Hepatocyte (in vitro differentiated cells): ENCODE data around the gene GCNT3. TPM values are rescaled to one million over a fixed set of nuclear protein-coding genes. Genes with fewer than 3 reads are reported as not detected.

Source experiments
- DNase-seq: peaks from one replicate; pipeline ENCODE4 v3.0.0-alpha.2; 2016; ENCODE audit warnings: low spot score
- H2AFZ ChIP-seq: fragments of 200-600 bp; sonication (generic); 2 replicates; pipeline ENCODE4 v1.6.0; 2016; ENCODE audit warnings: antibody characterized with exemption, mild to moderate bottlenecking
- H3K27ac ChIP-seq: fragments of 200-600 bp; sonication (generic); 2 replicates; pipeline ENCODE4 v1.5.1; 2016; ENCODE audit warnings: mild to moderate bottlenecking
- H3K27me3 ChIP-seq: fragments of 200-600 bp; sonication (generic); 2 replicates; pipeline ENCODE4 v1.6.1; 2016
- H3K36me3 ChIP-seq: fragments of 200-600 bp; sonication (generic); replicated peaks from 2 replicates; pipeline ENCODE4 v1.5.1; 2016; ENCODE audit warnings: low read depth; ENCODE audit not compliant: insufficient read depth
- H3K4me1 ChIP-seq: fragments of 200-600 bp; sonication (generic); 2 replicates; pipeline ENCODE4 v1.5.1; 2016; ENCODE audit warnings: mild to moderate bottlenecking, moderate library complexity; ENCODE audit not compliant: insufficient read depth
- H3K4me2 ChIP-seq: fragments of 200-600 bp; sonication (generic); 2 replicates; pipeline ENCODE4 v1.6.0; 2016
- H3K4me3 ChIP-seq: fragments of 200-600 bp; sonication (generic); 2 replicates; pipeline ENCODE4 v1.5.1; 2016; ENCODE audit warnings: mild to moderate bottlenecking
- H3K79me2 ChIP-seq: fragments of 200-600 bp; sonication (generic); 2 replicates; pipeline ENCODE4 v1.6.0; 2017; ENCODE audit warnings: mild to moderate bottlenecking
- H3K9me2 ChIP-seq: fragments of 200-600 bp; sonication (generic); replicated peaks from 2 replicates; pipeline ENCODE4 v1.6.0; 2017; ENCODE audit warnings: mild to moderate bottlenecking; ENCODE audit not compliant: insufficient read depth
- H3K9me3 ChIP-seq: fragments of 200-600 bp; sonication (generic); 2 replicates; pipeline ENCODE4 v1.5.1; 2016; ENCODE audit warnings: low read depth, mild to moderate bottlenecking
- H4K20me1 ChIP-seq: fragments of 200-600 bp; sonication (generic); 2 replicates; pipeline ENCODE4 v1.6.0; 2016; ENCODE audit warnings: mild to moderate bottlenecking; ENCODE audit not compliant: insufficient read depth, poor library complexity, severe bottlenecking
- EZH2 ChIP-seq: fragments of 200-600 bp; sonication (generic); IDR thresholded peaks from 2 replicates; pipeline ENCODE4 v1.6.1; 2016; ENCODE audit warnings: antibody characterized with exemption, mild to moderate bottlenecking, borderline replicate concordance
- EZH2phosphoT487 ChIP-seq: fragments of 200-600 bp; sonication (generic); IDR thresholded peaks from one replicate; pipeline ENCODE4 v1.6.1; 2018; ENCODE audit warnings: antibody characterized with exemption, mild to moderate bottlenecking, low read depth, moderate library complexity; ENCODE audit not compliant: unreplicated experiment, severe bottlenecking
- WGBS: methylation state at CpG from one replicate; pipeline ENCODE4 v1.1.6; 2016; ENCODE audit warnings: low lambda C conversion rate; ENCODE audit errors: missing lambda C conversion rate; 5-methylcytosine and 5-hydroxymethylcytosine counted together
- polyA plus RNA-seq: library from polyadenylated mRNA; unstranded; fragments of >200 nt; fragmentation: Nextera tagmentation; extraction: Ambion mirVana; gene quantifications from 2 replicates; pipeline ENCODE4 v1.2.1, GENCODE V29; 2016
- total RNA-seq: library from RNA; depleted of rRNA; stranded (reverse); fragments of >200 nt; gene quantifications from 2 replicates; pipeline ENCODE4 v1.2.3, GENCODE V29; 2014
- TF ChIP-seq, protein P1 (sequence below): fragments of 200-600 bp; sonication (generic); IDR thresholded peaks from 2 replicates; pipeline ENCODE4 v1.5.1; 2016; ENCODE audit warnings: antibody characterized with exemption, mild to moderate bottlenecking; ENCODE audit not compliant: poor library complexity

Gene GCNT3
- total and polyA plus RNA-seq, 2 experiments from 2014 or later = 19.9 to 21.6 TPM

GRCh38 chr15:59595434-59595915 lies 16.1 kb upstream of the GCNT3 start:
- peak; percentile 65 for DNase-seq
- H3K4me2 ChIP-seq = peak overlapping the region; percentile 15
- H3K27me3 ChIP-seq = no peaks in the 10 kb centered on the region
- H3K79me2 ChIP-seq = no peaks in the 10 kb centered on the region
- no peak overlapping the region for H3K4me3 ChIP-seq
- no peaks in the 10 kb centered on the region for H3K9me3 ChIP-seq
- H3K9me2 ChIP-seq = no peaks in the 10 kb centered on the region
- H2AFZ ChIP-seq = no peak overlapping the region
- 72% methylated on average over 7 of the region's 7 CpGs for WGBS
- peak overlapping the region; percentile 96 for H3K27ac ChIP-seq
- H3K4me1 ChIP-seq = peaks cover 12% of the 10 kb centered on the region
- TF ChIP-seq, protein P1, sequence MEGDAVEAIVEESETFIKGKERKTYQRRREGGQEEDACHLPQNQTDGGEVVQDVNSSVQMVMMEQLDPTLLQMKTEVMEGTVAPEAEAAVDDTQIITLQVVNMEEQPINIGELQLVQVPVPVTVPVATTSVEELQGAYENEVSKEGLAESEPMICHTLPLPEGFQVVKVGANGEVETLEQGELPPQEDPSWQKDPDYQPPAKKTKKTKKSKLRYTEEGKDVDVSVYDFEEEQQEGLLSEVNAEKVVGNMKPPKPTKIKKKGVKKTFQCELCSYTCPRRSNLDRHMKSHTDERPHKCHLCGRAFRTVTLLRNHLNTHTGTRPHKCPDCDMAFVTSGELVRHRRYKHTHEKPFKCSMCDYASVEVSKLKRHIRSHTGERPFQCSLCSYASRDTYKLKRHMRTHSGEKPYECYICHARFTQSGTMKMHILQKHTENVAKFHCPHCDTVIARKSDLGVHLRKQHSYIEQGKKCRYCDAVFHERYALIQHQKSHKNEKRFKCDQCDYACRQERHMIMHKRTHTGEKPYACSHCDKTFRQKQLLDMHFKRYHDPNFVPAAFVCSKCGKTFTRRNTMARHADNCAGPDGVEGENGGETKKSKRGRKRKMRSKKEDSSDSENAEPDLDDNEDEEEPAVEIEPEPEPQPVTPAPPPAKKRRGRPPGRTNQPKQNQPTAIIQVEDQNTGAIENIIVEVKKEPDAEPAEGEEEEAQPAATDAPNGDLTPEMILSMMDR = no peak
- no peak for TF ChIP-seq EZH2
- no peak for TF ChIP-seq EZH2phosphoT487
- no peaks in the 10 kb centered on the region for H4K20me1 ChIP-seq
- H3K36me3 ChIP-seq = no peaks in the 10 kb centered on the region

GRCh38 chr15:59596640-59597039 lies 14.9 kb upstream of the GCNT3 start:
- no peaks in the 10 kb centered on the region for H4K20me1 ChIP-seq
- DNase-seq = no peak
- no peak overlapping the region for H2AFZ ChIP-seq
- no peak for TF ChIP-seq EZH2
- H3K27ac ChIP-seq = peak overlapping the region; percentile 96
- no peak overlapping the region for H3K4me3 ChIP-seq
- no peaks in the 10 kb centered on the region for H3K79me2 ChIP-seq
- H3K36me3 ChIP-seq = no peaks in the 10 kb centered on the region
- H3K4me1 ChIP-seq = peaks cover 12% of the 10 kb centered on the region
- no peaks in the 10 kb centered on the region for H3K27me3 ChIP-seq
- no peaks in the 10 kb centered on the region for H3K9me2 ChIP-seq
- H3K4me2 ChIP-seq = no peak overlapping the region
- no peaks in the 10 kb centered on the region for H3K9me3 ChIP-seq

DNA sequence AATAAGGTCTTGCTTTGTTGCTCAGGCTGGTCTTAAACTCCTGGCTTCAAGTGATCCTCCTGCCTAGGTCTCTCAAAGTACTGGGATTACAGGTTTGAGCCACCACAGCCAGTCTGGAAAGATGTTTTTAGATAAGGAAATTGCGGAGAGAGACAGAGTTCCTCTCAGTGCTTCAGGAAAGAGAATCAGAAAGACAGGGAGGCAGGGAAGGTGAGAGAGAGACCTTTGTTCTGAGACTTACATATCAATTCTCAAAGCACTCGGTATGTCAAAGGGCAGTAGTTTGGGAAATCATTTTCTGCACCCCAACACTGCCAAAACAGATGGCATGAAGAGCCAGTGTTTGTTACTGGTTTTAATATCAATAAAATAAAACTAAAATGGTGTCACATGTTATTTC lies 13.1 kb upstream of the GCNT3 start:
- Histone ChIP-seq H3K4me1 (peaks cover 12% of the 10 kb centered on the region), H3K4me2 (no peak overlapping the region), H3K79me2 (no peaks in the 10 kb centered on the region), H3K9me2 (no peaks in the 10 kb centered on the region), H2AFZ (no peak overlapping the region), H3K36me3 (no peaks in the 10 kb centered on the region), H3K27ac (no peak overlapping the region), H3K9me3 (no peaks in the 10 kb centered on the region), H3K4me3 (no peak overlapping the region), H3K27me3 (no peaks in the 10 kb centered on the region), H4K20me1 (no peaks in the 10 kb centered on the region)
- WGBS = 59% methylated on average over 2 of the region's 2 CpGs
- DNase-seq = no peak
- TF ChIP-seq EZH2phosphoT487 (no peak), EZH2 (no peak)
- TF ChIP-seq, protein P1 = no peak

DNA sequence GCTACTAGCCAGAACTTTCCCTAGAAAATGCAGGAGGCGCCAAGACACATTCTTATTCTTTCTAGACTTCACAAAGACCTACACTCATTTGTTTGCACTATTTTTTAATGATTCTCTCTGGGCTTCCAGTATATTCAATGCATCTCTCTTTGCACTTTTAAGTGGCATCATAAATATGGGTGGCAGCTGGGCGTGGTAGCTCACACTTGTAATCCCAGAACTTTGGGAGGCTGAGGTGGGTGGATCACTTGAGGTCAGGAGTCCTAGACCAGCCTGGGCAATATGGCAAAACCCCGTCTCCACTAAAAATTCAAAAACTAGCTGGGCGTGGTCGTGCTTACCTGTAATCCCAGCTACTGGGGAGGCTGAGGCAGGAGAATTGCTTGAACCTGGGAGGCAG lies 5.6 kb upstream of the GCNT3 start:
- Histone ChIP-seq H3K4me3 (no peak overlapping the region), H2AFZ (no peak overlapping the region), H3K9me2 (no peaks in the 10 kb centered on the region), H3K36me3 (no peaks in the 10 kb centered on the region), H4K20me1 (no peaks in the 10 kb centered on the region), H3K4me2 (no peak overlapping the region), H3K79me2 (no peaks in the 10 kb centered on the region), H3K27me3 (no peaks in the 10 kb centered on the region), H3K9me3 (no peaks in the 10 kb centered on the region), H3K27ac (no peak overlapping the region), H3K4me1 (no peaks in the 10 kb centered on the region)
- 81% methylated on average over 5 of the region's 5 CpGs for WGBS
- DNase-seq = no peak
- TF ChIP-seq EZH2phosphoT487 (no peak), EZH2 (no peak)
- TF ChIP-seq, protein P1 = no peak
